Ishikawa (cell line): ENCODE measurements around the gene PCDH9.

Experiments used
- CREB1 ChIP-seq: IDR thresholded peaks from 2 replicates; pipeline ENCODE4 v1.6.1; 2012; ENCODE audit warnings: low read depth
- NFIC ChIP-seq: IDR thresholded peaks from 2 replicates; pipeline ENCODE4 v1.6.1; 2012

DNA sequence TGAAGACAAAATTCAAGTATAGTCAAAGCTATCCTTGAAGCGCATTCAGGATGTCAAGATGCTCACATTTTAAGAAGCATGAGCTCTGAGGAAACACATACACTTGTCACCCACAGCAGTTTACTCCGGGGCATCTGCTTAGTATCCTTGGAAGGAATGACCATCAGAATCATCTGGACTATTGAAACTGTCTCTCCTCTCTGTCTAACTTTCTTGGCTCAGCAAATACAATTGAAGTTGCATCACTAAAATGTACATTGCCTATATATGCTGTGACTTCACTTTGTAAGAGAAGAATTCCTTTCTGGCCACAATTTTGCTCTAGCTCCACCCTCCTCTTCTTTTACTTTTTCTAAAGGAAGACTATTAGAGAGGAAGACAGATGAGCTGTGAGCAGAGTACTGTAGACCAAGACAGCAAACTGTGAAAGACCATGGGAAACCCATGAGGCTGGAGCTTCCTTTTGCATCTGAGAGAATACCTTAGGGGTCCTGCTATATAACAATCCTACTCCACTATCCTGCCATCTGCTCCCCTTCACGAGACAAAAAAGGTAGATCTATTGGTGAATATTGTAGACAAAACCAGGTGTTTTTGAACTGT, 906.3 kb downstream of the PCDH9 start:
- TF ChIP-seq CREB1: no peak
- no peak for TF ChIP-seq NFIC
